Nephron progenitor cell (in vitro differentiated cells): Measurements from ENCODE around the gene NES.

Experiments
- DNase-seq: peaks from one replicate; pipeline ENCODE4 v3.0.0; 2021
- H3K27ac Mint-ChIP-seq: 2 replicates; pipeline ENCODE4 v1.8.0; 2021; ENCODE audit warnings: mild to moderate bottlenecking, moderate library complexity, mixed read lengths
- H3K27me3 Mint-ChIP-seq: 2 replicates; pipeline ENCODE4 v1.8.0; 2021; ENCODE audit warnings: mild to moderate bottlenecking, low read depth, mixed read lengths; ENCODE audit not compliant: poor library complexity
- H3K36me3 Mint-ChIP-seq: 2 replicates; pipeline ENCODE4 v1.8.0; 2021; ENCODE audit warnings: low read depth, mixed read lengths
- H3K4me1 Mint-ChIP-seq: 2 replicates; pipeline ENCODE4 v1.8.0; 2021; ENCODE audit warnings: mixed read lengths
- H3K4me3 Mint-ChIP-seq: 2 replicates; pipeline ENCODE4 v1.8.0; 2021; ENCODE audit warnings: mild to moderate bottlenecking, moderate library complexity, mixed read lengths
- H3K9me3 Mint-ChIP-seq: 2 replicates; pipeline ENCODE4 v1.8.0; 2021; ENCODE audit warnings: mild to moderate bottlenecking, moderate library complexity, mixed read lengths
- TF ChIP-seq, protein P1 (sequence below): fragments of 200-600 bp; sonication (generic); IDR thresholded peaks from 2 replicates; pipeline ENCODE4 v1.5.0; 2021; ENCODE audit warnings: antibody characterized with exemption

NES gene

DNA sequence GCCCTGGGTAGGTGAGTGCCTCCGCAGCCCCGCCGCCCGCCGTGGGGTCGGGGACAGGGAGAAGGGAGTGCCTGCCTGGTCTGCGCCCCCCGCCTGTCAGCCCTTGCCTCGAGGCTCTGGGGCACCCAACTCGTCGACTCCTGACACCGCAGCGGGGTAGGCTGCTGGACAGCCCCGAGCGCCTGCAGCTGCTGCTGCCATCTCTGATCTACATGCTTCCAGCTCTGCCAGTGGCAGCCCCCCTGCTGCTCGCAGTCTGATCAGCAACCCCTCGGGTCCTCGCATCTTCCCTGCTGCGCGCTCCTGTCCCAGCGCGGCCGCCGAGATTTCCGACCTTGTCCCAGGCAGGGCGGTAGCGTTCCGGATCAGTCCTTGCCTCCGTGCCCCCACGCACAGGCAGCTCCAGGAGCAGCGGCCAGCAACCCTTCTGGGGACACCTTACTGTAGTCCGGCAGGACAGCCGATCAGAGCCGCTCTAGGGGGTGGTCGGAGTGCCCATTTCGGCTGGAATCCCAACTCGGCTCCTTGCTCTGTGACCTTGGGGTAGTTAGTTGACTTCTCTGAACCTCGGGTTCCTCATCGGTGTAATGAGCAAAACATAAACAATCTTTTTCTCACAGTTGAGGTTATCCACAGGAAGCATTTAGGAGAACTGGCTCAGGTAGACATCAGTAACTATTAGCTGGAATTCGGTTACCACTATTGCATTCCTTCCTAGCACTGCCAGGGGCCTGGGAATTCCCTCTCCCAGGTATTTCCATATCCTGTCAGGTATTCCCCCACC, 34.8 kb downstream of the NES start:
- Mint-ChIP-seq H3K4me1 (peaks cover 42% of the 10 kb centered on the region), H3K27me3 (peaks cover 93% of the 10 kb centered on the region), H3K9me3 (no peaks in the 10 kb centered on the region), H3K27ac (no peak overlapping the region), H3K4me3 (peak overlapping the region; percentile 81), H3K36me3 (no peaks in the 10 kb centered on the region)
- peak; percentile 61 for DNase-seq
- TF ChIP-seq, protein P1, sequence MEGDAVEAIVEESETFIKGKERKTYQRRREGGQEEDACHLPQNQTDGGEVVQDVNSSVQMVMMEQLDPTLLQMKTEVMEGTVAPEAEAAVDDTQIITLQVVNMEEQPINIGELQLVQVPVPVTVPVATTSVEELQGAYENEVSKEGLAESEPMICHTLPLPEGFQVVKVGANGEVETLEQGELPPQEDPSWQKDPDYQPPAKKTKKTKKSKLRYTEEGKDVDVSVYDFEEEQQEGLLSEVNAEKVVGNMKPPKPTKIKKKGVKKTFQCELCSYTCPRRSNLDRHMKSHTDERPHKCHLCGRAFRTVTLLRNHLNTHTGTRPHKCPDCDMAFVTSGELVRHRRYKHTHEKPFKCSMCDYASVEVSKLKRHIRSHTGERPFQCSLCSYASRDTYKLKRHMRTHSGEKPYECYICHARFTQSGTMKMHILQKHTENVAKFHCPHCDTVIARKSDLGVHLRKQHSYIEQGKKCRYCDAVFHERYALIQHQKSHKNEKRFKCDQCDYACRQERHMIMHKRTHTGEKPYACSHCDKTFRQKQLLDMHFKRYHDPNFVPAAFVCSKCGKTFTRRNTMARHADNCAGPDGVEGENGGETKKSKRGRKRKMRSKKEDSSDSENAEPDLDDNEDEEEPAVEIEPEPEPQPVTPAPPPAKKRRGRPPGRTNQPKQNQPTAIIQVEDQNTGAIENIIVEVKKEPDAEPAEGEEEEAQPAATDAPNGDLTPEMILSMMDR, result no peak

DNA sequence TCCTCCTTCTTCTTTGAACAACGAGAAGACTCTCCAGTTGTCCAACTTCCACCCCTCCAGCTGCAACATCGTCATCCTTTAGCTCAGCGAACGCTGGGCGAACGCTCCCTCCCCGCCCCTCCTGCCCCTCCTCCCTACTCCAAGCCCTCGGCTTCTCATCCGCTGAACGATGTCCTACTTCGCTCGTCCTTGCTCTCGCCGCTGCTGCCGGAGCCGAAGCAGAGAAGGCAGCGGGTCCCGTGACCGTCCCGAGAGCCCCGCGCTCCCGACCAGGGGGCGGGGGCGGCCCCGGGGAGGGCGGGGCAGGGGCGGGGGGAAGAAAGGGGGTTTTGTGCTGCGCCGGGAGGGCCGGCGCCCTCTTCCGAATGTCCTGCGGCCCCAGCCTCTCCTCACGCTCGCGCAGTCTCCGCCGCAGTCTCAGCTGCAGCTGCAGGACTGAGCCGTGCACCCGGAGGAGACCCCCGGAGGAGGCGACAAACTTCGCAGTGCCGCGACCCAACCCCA, 35.4 kb downstream of the NES start, which contains the start of gene BCAN:
BCAN (plus strand) TSS at position 357 of the 504 bp plus-strand sequence. CDS start 3,938 bp downstream, outside the sequence.
- peak within 1 kb of the TSS; percentile 81 for H3K4me3 Mint-ChIP-seq
- no peaks in the 10 kb centered on the region for H3K9me3 Mint-ChIP-seq
- DNase-seq, result peak; percentile 72
- H3K27me3 Mint-ChIP-seq, result peaks cover 91% of the 10 kb centered on the region
- TF ChIP-seq, protein P1, result no peak
- no peaks in the 10 kb centered on the region for H3K36me3 Mint-ChIP-seq
- H3K27ac Mint-ChIP-seq, result no peak within 1 kb of the TSS
- H3K4me1 Mint-ChIP-seq, result peaks cover 42% of the 10 kb centered on the region

DNA sequence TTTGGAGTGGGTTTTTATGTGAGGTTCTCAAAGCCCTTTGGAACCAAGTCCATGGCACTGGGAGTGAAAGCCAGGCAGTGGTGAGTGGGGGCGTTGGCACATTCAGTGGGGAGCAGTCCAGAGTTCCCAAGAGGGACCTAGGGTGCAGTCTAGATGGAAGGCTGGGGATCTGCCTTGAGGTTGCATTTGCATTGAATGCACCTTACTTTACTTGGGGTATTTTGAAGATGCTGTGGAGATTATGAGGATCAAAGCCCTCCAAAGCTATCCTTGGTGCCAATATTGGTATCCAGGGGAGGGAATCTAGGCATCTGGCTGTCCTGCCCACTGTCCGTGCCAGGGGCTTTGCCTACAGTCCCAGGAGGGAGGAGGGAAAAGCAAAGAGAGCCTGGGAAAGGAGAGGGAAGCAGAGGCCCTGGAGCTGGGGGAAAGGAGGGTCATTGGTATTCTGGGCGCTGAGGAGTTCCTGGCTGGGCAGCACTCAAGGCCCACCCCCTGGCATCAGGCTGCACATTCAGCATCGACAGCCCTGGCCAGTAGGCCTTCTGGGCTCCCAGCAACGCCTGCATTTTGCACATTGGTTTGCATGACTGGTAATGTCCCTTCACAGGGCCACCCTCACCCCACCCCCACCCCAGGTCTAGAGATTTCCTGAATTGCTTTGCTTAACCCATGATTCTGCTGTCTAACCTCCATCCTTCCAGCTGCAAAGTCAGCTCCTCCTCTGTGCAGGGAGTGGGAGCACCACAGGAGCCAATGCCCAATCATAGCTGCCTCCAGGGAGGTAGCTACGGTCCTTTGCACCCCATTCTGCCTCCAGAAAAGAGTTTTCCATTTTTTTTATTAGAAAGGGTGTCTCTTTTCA, 36.1 kb downstream of the NES start:
- H3K27ac Mint-ChIP-seq, result no peak overlapping the region

DNA sequence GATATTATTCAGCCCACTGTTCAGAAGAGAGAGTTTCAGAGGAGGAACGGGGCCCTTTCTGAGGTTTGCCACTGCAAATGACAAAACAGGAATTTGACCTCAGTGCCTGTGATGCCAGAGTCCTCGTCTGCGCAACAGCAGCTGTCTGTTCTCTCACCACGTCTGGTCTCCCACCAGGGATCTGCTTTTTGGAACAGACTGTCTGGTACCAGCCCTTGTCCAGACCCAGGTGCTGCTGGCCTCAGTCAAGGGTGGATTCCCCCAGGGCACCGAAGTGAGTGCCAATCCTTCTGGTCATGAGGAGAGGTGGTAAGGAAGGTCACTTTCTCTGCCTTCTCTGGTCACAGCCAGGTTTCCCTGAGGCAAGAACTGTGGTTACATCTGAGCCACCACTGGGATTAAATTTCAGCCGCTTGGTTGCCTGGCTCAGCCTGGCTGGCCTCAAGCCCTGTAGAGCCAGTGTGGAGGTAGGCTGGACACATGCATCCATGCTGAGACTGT, 37.6 kb downstream of the NES start:
- no peak for DNase-seq
- Mint-ChIP-seq H3K27me3 (peaks cover 92% of the 10 kb centered on the region), H3K4me1 (peaks cover 42% of the 10 kb centered on the region), H3K36me3 (no peaks in the 10 kb centered on the region), H3K27ac (peak overlapping the region; percentile 28), H3K9me3 (no peaks in the 10 kb centered on the region), H3K4me3 (peak overlapping the region; percentile 44)
- TF ChIP-seq, protein P1, result no peak

More for the DNA sequence above, 36.1 kb downstream of the NES start:
- Mint-ChIP-seq H3K4me3 (peak overlapping the region; percentile 77), H3K36me3 (no peaks in the 10 kb centered on the region), H3K4me1 (peaks cover 42% of the 10 kb centered on the region), H3K27me3 (peaks cover 92% of the 10 kb centered on the region), H3K9me3 (no peaks in the 10 kb centered on the region)
- TF ChIP-seq, protein P1, result no peak
- no peak for DNase-seq

DNA sequence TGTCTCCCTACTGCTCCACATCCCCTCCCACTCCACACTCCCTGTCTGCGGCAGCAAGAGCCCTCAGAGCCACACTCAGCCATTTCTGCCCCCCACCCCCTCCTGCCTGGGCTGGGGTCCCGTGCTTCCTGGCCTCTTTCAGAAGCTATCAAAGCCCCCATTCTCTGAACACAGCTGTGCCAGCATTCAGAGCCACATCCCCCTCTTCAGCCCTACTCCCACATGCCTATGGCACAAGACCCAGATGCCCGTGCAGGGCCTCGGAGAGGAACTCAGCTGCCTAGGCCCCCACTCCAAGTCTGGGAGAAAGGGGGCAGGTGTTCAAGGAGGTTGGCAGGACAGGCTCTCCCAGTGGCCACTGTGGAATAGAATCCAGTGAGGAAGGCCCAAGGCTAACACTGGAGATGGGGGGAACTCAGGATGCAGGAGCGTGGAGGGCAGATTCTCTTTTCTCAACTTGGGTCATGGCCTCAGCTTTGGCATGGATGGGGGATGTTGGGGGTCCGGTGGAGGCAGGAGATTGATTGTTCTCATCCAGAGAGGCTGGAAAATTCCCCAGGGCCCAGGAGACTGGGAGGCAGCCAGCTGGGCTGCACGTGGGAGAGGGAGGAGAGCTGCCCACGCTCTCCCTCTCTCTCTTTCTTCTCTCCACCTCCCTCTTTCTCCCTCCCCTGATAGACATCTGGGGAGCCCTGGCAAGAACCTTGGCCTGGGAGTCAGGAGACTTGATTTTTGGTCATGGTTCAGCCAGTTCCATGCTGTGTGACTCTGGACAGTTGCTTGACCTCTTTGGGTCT, 38.8 kb downstream of the NES start:
- H3K4me3 Mint-ChIP-seq, result peak overlapping the region; percentile 54

More for the DNA sequence above, 38.8 kb downstream of the NES start:
- no peak for DNase-seq
- Mint-ChIP-seq H3K27ac (no peak overlapping the region), H3K27me3 (peaks cover 90% of the 10 kb centered on the region), H3K36me3 (no peaks in the 10 kb centered on the region), H3K9me3 (no peaks in the 10 kb centered on the region), H3K4me1 (peaks cover 42% of the 10 kb centered on the region)
- TF ChIP-seq, protein P1, result no peak
